Measurements from ENCODE around the gene EGR1.

The EGR1 gene

DNA sequence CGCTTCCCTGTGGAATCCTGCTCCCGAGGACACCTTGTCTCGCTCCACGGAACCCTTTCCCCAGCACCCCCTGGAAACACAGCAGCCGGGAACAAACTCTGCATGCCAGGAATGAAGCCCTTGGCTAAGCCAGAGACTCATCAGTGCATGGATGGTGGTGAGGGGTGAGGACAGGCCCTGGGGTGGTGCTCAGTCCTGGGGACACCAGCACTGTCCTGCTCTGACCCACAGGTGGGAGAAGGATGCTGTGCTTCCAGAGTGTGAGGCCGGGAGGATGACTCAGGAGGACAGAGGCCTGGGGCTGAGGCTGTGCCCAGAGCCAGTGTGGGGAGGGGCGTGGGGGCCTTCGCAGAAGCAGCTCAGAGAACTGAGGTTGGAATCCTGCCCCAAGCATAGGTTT lies 11.2 kb upstream of the EGR1 start:
- no peak for DNase-seq (ENCODE audit: low read depth)
- TF ChIP-seq, protein P1, sequence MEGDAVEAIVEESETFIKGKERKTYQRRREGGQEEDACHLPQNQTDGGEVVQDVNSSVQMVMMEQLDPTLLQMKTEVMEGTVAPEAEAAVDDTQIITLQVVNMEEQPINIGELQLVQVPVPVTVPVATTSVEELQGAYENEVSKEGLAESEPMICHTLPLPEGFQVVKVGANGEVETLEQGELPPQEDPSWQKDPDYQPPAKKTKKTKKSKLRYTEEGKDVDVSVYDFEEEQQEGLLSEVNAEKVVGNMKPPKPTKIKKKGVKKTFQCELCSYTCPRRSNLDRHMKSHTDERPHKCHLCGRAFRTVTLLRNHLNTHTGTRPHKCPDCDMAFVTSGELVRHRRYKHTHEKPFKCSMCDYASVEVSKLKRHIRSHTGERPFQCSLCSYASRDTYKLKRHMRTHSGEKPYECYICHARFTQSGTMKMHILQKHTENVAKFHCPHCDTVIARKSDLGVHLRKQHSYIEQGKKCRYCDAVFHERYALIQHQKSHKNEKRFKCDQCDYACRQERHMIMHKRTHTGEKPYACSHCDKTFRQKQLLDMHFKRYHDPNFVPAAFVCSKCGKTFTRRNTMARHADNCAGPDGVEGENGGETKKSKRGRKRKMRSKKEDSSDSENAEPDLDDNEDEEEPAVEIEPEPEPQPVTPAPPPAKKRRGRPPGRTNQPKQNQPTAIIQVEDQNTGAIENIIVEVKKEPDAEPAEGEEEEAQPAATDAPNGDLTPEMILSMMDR (conservative IDR thresholded peaks at IDR 0.05; ENCODE audit: low read depth, low read length): no peak

DNA sequence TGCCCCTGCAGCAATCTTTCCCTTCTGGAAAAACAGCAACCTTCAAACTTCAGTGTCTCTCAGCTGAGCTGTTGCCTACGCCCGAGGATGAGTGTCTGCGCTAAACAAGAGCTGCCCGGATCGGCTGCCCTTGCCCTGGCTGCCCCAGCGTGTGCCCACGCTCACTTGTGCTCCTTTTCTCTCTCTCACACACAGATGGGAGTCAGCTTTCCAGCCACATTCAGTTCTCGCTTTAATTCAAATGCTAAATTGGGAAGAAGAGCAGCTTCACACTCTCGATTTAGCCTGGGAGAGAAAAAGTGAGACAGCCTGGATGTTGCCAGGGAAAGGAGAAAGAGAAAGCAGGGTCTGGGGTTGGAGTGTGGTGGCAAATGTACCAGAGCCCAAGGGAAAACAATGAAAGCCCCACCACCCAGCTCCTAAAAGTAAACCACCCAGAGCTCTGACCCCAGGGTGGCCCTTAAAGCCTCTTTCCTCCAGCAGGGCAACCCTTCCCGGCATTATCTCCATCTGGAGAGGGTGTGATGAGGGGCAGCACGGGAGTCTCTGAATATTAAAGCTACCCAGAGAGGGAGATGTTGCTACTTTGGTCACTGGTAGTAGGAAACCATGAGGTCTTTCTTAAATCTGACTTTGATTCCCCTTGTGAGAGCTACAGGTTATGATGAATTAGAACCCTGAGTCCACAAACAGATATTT lies 9.9 kb upstream of the EGR1 start:
- TF ChIP-seq, protein P1 (conservative IDR thresholded peaks at IDR 0.05; ENCODE audit: low read depth, low read length): no peak
- no peak for DNase-seq (ENCODE audit: low read depth)
- H3K4me3 ChIP-seq (ENCODE audit: low read depth, low read length): no peak overlapping the region

More for the DNA sequence above, 11.2 kb upstream of the EGR1 start:
- H3K4me3 ChIP-seq (ENCODE audit: low read depth, low read length): no peak overlapping the region

DNA sequence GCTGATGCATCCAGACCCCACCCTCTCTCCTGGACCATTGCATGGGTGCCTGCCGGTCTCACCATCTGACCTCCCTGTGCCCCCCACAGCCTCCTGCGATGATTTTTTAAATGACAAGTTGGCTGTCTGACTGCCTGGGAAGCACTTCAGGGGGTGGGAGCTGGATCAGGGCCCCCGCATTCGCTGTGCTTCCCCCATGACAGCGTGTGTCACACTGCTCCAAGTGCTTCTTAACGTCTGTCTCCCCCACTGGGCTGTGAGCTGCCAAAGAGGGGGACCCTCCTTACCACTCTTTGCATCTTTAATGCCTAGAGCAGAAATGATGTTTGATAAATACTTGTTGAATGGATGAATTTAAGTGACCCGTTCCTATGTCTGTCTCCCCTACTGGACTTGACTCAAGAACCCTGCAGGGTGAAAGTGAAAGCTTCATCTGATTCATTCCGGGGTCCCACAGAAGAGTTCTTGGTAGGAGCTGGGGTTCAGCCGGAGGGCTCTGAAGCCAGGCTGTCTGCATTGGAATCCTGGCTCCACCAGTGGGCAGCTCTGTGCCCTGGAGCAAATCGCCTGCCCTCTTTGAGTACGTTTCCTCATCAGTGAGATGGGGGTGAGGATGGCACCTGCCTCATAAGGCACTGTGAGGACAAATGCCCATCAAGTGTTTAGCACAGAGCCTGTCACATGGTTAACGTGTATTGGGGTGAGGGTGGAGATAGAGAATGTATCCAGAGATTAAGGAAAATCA lies 7.6 kb upstream of the EGR1 start:
- H3K4me3 ChIP-seq (ENCODE audit: low read depth, low read length): no peak overlapping the region
- TF ChIP-seq, protein P1 (conservative IDR thresholded peaks at IDR 0.05; ENCODE audit: low read depth, low read length): peak; percentile 13
- DNase-seq (ENCODE audit: low read depth): no peak

DNA sequence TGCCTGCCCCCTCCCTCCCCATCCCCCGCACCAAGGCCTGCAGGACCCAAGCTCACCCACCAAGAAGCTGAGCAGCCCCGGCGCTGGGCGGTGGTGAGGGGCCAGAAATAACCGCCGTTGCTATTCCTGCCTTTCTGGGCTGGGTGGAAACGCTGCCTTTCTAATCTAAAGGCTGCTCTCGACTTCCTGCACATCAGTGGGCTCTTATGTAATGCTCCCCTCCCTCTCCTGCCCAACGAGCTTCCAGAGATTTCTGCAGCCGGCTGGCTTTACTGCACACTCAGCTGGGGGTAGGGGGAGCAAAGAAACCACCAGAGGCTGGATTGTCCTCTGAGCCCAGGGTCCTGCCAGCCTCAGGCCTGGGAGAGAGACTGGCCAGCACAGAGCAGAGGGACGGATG lies 6.9 kb upstream of the EGR1 start:
- DNase-seq (ENCODE audit: low read depth): peak; percentile 33
- TF ChIP-seq, protein P1 (conservative IDR thresholded peaks at IDR 0.05; ENCODE audit: low read depth, low read length): no peak
- no peak overlapping the region for H3K4me3 ChIP-seq (ENCODE audit: low read depth, low read length)

DNA sequence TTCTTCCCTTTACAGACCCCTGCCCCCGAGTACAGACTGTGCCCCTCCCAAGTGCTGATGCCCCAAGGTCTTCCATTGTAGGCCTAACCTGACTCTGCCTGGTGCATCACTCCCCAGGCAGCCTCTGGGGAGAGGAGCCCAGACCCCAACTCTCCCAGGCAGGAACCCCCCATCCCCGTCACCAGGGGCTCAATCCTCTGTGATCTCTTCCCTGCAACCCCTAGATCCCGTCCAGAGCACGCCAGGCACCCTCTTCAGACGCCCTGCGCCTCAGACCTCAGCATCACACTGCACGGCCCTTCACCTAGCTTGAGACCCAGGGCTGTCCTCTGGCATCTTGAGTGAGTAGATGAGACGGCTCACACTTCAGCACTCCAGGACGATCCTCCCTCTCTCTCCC lies 6.4 kb upstream of the EGR1 start:
- no peak for DNase-seq (ENCODE audit: low read depth)
- TF ChIP-seq, protein P1 (conservative IDR thresholded peaks at IDR 0.05; ENCODE audit: low read depth, low read length): no peak
- no peak overlapping the region for H3K4me3 ChIP-seq (ENCODE audit: low read depth, low read length)

DNA sequence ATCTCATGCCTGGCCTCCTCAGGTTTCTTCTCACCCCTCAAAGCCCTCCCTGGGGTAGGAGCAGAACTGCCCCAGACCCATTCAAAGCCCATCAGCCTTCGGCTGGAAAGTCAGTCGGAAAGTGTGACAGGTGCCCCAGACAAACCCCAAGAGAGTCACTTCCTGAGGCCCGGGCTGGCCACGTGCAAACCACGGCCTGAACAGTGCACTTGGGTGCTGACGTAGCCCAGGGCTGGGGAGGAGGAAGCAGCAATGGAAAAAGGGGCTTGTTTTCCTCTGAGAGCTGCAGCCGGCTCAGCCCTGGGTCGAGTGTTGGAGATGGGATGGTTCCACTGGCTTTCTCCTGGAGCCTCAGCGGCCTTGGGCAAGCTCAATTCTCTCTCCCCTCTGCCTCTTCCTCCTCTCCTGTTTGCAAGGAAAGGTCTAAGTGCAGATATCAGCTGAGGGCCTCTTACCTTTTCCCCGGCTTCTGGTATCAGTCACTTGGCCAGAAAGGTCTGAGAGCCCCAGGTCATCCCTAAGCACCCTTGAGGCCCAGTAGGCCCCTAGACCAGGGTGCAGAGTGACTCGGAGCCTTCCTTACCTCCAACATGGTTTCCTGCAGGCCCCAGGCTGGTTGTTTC lies 5.9 kb upstream of the EGR1 start:
- H3K4me3 ChIP-seq (ENCODE audit: low read depth, low read length): no peak overlapping the region
- TF ChIP-seq, protein P1 (conservative IDR thresholded peaks at IDR 0.05; ENCODE audit: low read depth, low read length): no peak
- no peak for DNase-seq (ENCODE audit: low read depth)

Measured in choroid plexus epithelial cell (primary cell).